SK-N-MC (cell line): ENCODE measurements around the gene ASRGL1.

Experiments
- EZH2 ChIP-seq: fragments of 200-600 bp; sonication (generic); IDR thresholded peaks from one replicate; pipeline ENCODE4 v1.6.1; 2017; ENCODE audit warnings: antibody characterized with exemption
- FOXP2 ChIP-seq: optimal IDR thresholded peaks from 2 replicates; pipeline ENCODE3; 2011; ENCODE audit warnings: mild to moderate bottlenecking, moderate library complexity; ENCODE audit not compliant: insufficient read depth; ENCODE audit errors: extremely low read length, control extremely low read depth
- POLR2AphosphoS5 ChIP-seq: IDR thresholded peaks from 2 replicates; pipeline ENCODE4 v1.6.1; 2012; ENCODE audit warnings: mild to moderate bottlenecking, low read depth, low read length, borderline replicate concordance

GRCh38 chr11:62394825-62395538, 57.7 kb downstream of the ASRGL1 start:
- no peak for TF ChIP-seq POLR2AphosphoS5
- no peak for TF ChIP-seq EZH2
- TF ChIP-seq FOXP2: no peak
